HG03571 (cell line): Measurements from ENCODE around the gene PDZRN3.

Experiments used
- ATAC-seq: cut with Tn5 transposase; IDR thresholded peaks from one replicate; pipeline ENCODE4 v1.9.1; 2021; ENCODE audit not compliant: unreplicated experiment

The PDZRN3 gene

GRCh38 chr3:73353649-73354217 lies 271.0 kb downstream of the PDZRN3 start:
- no peak for ATAC-seq

GRCh38 chr3:73352841-73353645 lies 271.7 kb downstream of the PDZRN3 start:
- no peak for ATAC-seq

GRCh38 chr3:73351423-73352071 lies 273.2 kb downstream of the PDZRN3 start:
- ATAC-seq: no peak

- no peak for ATAC-seq
Observed at GRCh38 chr3:73350996-73351395, 273.7 kb downstream of the PDZRN3 start.

GRCh38 chr3:73349657-73350056 lies 275.1 kb downstream of the PDZRN3 start:
- ATAC-seq: no peak

- no peak for ATAC-seq
Observed at GRCh38 chr3:73342077-73342476, 282.7 kb downstream of the PDZRN3 start.

GRCh38 chr3:73341272-73341935 lies 283.3 kb downstream of the PDZRN3 start:
- ATAC-seq: no peak

DNA sequence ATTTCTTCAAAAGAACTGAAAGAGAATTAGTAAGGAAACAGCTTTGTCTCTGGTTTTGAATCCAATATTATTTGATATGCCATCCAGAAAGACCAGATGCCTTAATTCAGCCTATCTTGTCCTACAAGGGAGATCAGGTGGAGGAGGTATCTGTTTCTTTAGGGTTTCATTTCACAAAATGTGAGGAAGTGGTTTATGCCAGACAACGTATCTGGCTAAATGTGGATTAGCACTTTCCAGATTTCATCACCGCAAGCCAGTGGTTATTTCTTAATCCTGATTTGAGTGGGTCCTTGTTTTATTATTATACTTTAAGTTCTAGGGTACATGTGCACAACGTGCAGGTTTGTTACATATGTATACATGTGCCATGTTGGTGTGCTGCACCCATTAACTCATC lies 292.2 kb downstream of the PDZRN3 start:
- no peak for ATAC-seq
